ENCODE results near the gene VWA5B2. TPM values are rescaled to one million over a fixed set of nuclear protein-coding genes. Genes with fewer than 3 reads are reported as not detected.

Gene VWA5B2
- total RNA-seq, 1 experiment from 2014 or later: 0.44 TPM

- TF ChIP-seq ZNF263 (CRISPR knock-in tag; IDR thresholded peaks at IDR 0.05; ENCODE audit: low read depth) (no peak), USF1 (CRISPR knock-in tag; IDR thresholded peaks at IDR 0.05) (no peak)
Measured at GRCh38 chr3:184255291-184256039, 26.1 kb downstream of the VWA5B2 start (continued).

GRCh38 chr3:184257083-184257915 is 27.9 kb downstream of the VWA5B2 start:
- no peak for ATAC-seq
- Mint-ChIP-seq H3K4me3 (no peak overlapping the region), H3K36me3 (peaks cover 3% of the 10 kb centered on the region; the same call in 1 of the 2 replicates), H3K4me1 (peaks cover 7% of the 10 kb centered on the region), H3K9me3 (no peaks in the 10 kb centered on the region), H3K27me3 (ENCODE audit: low read depth) (peaks cover 43% of the 10 kb centered on the region), H3K27ac (no peak overlapping the region)
- POLR2A ChIA-PET: no interaction called here
- DNase-seq (ENCODE audit: low spot score): no peak
- CTCF ChIA-PET: interaction anchor here (1.1 kb wide), 1 partner anchor 30 kb away, joined by 3 read pairs; no protein-coding TSS in a partner anchor
- no peak for TF ChIP-seq ZNF423 (CRISPR knock-in tag; IDR thresholded peaks at IDR 0.05)
- no peak for TF ChIP-seq ZNF219 (CRISPR knock-in tag; IDR thresholded peaks at IDR 0.05; ENCODE audit: borderline replicate concordance)
- no peak for TF ChIP-seq ESRRA (CRISPR knock-in tag; IDR thresholded peaks at IDR 0.05; ENCODE audit: borderline replicate concordance)
- TF ChIP-seq ZNF425 (CRISPR knock-in tag; conservative IDR thresholded peaks at IDR 0.05): no peak
- TF ChIP-seq RELA (CRISPR knock-in tag; IDR thresholded peaks at IDR 0.05; ENCODE audit: borderline replicate concordance): no peak
- no peak for TF ChIP-seq CREB1 (CRISPR knock-in tag; IDR thresholded peaks at IDR 0.05)
- no peak for TF ChIP-seq PRDM15 (CRISPR knock-in tag; IDR thresholded peaks at IDR 0.05)
- TF ChIP-seq FOXP1 (CRISPR knock-in tag; IDR thresholded peaks at IDR 0.05; ENCODE audit: borderline replicate concordance): no peak
- no peak for TF ChIP-seq ATF2 (CRISPR knock-in tag; IDR thresholded peaks at IDR 0.05; ENCODE audit: borderline replicate concordance, low read depth)
- no peak for TF ChIP-seq ZNF671 (CRISPR knock-in tag; IDR thresholded peaks at IDR 0.05)
- no peak for TF ChIP-seq AFF4 (CRISPR knock-in tag; IDR thresholded peaks at IDR 0.05; ENCODE audit: borderline replicate concordance)
- no peak for TF ChIP-seq MLX (CRISPR knock-in tag; IDR thresholded peaks at IDR 0.05)
- no peak for TF ChIP-seq ZNF121 (CRISPR knock-in tag; IDR thresholded peaks at IDR 0.05)
- no peak for TF ChIP-seq FOXJ3 (CRISPR knock-in tag; IDR thresholded peaks at IDR 0.05; ENCODE audit: borderline replicate concordance)
- no peak for TF ChIP-seq SMAD3 (CRISPR knock-in tag; IDR thresholded peaks at IDR 0.05; ENCODE audit: borderline replicate concordance)
- TF ChIP-seq E2F1 (CRISPR knock-in tag; IDR thresholded peaks at IDR 0.05): no peak
- no peak for TF ChIP-seq ATF3 (CRISPR knock-in tag; conservative IDR thresholded peaks at IDR 0.05)

Measured in WTC11 (cell line).